ENCODE results near the gene PTGR2.
"Not testable (repeated sequence)": the region's sequence is repeated elsewhere in the genome, so short reads cannot be mapped to it uniquely, and the experiment has no call there.

The PTGR2 gene

GRCh38 chr14:73887318-73887616 lies 35.6 kb downstream of the PTGR2 start:
- no peak for DNase-seq (ENCODE audit: low read depth)

- no peak for DNase-seq (ENCODE audit: low read depth)
Measured at GRCh38 chr14:73887694-73888459, 36.2 kb downstream of the PTGR2 start.

- no peak for DNase-seq (ENCODE audit: low read depth)
Measured at GRCh38 chr14:73888460-73888725, 36.8 kb downstream of the PTGR2 start.

- no peak for DNase-seq (ENCODE audit: low read depth)
Measured at GRCh38 chr14:73888971-73889370, 37.3 kb downstream of the PTGR2 start.

- DNase-seq (ENCODE audit: low read depth): no peak
Measured at GRCh38 chr14:73889376-73889775, 37.7 kb downstream of the PTGR2 start.

GRCh38 chr14:73894180-73894687 lies 42.6 kb downstream of the PTGR2 start:
- not testable (repeated sequence) for DNase-seq (ENCODE audit: low read depth)

- no peak for DNase-seq (ENCODE audit: low read depth)
Measured at GRCh38 chr14:73895939-73896338, 44.3 kb downstream of the PTGR2 start.

GRCh38 chr14:73896521-73896920 lies 44.9 kb downstream of the PTGR2 start:
- no peak for DNase-seq (ENCODE audit: low read depth)

- DNase-seq (ENCODE audit: low read depth): no peak
Measured at GRCh38 chr14:73903028-73903427, 51.4 kb downstream of the PTGR2 start.

- DNase-seq (ENCODE audit: low read depth): no peak
Measured at GRCh38 chr14:73909681-73910080, 58.0 kb downstream of the PTGR2 start.

GRCh38 chr14:73913256-73913655 lies 61.6 kb downstream of the PTGR2 start:
- no peak for DNase-seq (ENCODE audit: low read depth)

GRCh38 chr14:73916324-73916723 lies 64.7 kb downstream of the PTGR2 start:
- DNase-seq (ENCODE audit: low read depth): no peak

GRCh38 chr14:73919457-73919856 lies 67.8 kb downstream of the PTGR2 start:
- not testable (repeated sequence) for DNase-seq (ENCODE audit: low read depth)

GRCh38 chr14:73924337-73924736 lies 72.7 kb downstream of the PTGR2 start:
- no peak for DNase-seq (ENCODE audit: low read depth)
